Measurements from ENCODE around the gene ZNF19. TPM values are rescaled to one million over a fixed set of nuclear protein-coding genes. Genes with fewer than 3 reads are reported as not detected.

Gene ZNF19
- total RNA-seq, 1 donor from 2014 or later: 2.2 TPM

DNA sequence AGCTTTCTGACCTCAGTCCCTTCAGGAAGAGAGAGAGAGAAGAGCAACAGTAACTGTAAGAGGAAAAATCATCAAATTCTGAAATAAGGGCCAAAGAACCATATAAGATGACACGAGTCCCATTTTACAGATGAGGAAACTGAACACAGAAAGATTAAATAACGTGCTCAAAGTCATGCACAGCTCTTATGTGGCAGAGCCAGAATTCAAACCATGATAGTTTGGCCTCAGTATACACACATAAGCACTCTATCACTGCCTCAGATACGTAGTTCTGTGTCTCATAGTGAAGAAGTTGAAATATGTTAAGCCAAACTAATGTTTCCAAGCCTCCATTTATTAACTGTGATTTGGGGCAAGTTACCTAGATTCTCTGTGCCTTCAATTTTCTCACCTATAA, 1.9 kb upstream of the ZNF19 start:
- H3K36me3 ChIP-seq: no peaks in the 10 kb centered on the region
- H3K27ac ChIP-seq: no peak overlapping the region
- H3K4me3 ChIP-seq: no peak overlapping the region
- TF ChIP-seq POLR2AphosphoS5 (IDR thresholded peaks at IDR 0.05; ENCODE audit: insufficient read depth in 1 of 2, low read depth in 1 of 2) (no peak), POLR2A (IDR thresholded peaks at IDR 0.05) (no peak)
- TF ChIP-seq, protein P1, sequence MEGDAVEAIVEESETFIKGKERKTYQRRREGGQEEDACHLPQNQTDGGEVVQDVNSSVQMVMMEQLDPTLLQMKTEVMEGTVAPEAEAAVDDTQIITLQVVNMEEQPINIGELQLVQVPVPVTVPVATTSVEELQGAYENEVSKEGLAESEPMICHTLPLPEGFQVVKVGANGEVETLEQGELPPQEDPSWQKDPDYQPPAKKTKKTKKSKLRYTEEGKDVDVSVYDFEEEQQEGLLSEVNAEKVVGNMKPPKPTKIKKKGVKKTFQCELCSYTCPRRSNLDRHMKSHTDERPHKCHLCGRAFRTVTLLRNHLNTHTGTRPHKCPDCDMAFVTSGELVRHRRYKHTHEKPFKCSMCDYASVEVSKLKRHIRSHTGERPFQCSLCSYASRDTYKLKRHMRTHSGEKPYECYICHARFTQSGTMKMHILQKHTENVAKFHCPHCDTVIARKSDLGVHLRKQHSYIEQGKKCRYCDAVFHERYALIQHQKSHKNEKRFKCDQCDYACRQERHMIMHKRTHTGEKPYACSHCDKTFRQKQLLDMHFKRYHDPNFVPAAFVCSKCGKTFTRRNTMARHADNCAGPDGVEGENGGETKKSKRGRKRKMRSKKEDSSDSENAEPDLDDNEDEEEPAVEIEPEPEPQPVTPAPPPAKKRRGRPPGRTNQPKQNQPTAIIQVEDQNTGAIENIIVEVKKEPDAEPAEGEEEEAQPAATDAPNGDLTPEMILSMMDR (IDR thresholded peaks at IDR 0.05): no peak
- intact Hi-C loops (cut with DNase I): no loop called here
- no peaks in the 10 kb centered on the region for H3K4me1 ChIP-seq
- H3K9me3 ChIP-seq: no peaks in the 10 kb centered on the region
- DNase-seq (ENCODE audit: extremely low spot score in 2 of 2): no peak
- no peaks in the 10 kb centered on the region for H3K27me3 ChIP-seq

DNA sequence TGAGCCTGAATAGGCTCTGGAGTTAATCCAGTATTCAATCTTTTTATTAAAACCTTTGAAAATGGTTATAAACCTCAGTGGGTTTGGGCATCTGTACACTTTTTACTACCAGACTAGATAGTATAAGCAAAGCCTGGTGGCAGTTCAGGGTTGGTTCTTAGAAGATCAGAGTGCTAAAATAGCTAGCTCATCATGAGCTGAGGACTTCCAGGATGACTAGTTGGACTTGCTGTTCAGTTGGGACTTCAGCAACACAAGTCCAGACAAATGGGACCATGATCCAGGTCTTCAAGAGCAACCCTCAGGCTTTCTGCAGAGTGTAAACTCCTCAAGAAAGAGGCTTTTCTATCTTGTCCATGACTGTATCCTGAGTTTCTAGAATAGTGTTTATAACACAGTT, 1.2 kb upstream of the ZNF19 start:
- H3K27me3 ChIP-seq: no peaks in the 10 kb centered on the region
- H3K36me3 ChIP-seq: no peaks in the 10 kb centered on the region
- H3K27ac ChIP-seq: no peak overlapping the region
- intact Hi-C loops (cut with DNase I): no loop called here
- TF ChIP-seq, protein P1 (IDR thresholded peaks at IDR 0.05): no peak
- no peak for TF ChIP-seq POLR2AphosphoS5 (IDR thresholded peaks at IDR 0.05; ENCODE audit: insufficient read depth in 1 of 2, low read depth in 1 of 2)
- TF ChIP-seq POLR2A (IDR thresholded peaks at IDR 0.05): no peak
- no peaks in the 10 kb centered on the region for H3K9me3 ChIP-seq
- no peak for DNase-seq (ENCODE audit: extremely low spot score in 2 of 2)
- no peaks in the 10 kb centered on the region for H3K4me1 ChIP-seq
- no peak overlapping the region for H3K4me3 ChIP-seq

- intact Hi-C loops (cut with DNase I): no loop called here
- H3K27ac ChIP-seq: peak overlapping the region; percentile 84
Measured at GRCh38 chr16:71484006-71484893, 4.9 kb downstream of the ZNF19 start.

GRCh38 chr16:71482569-71482968, 6.6 kb downstream of the ZNF19 start:
- Histone ChIP-seq H3K4me3 (no peak overlapping the region), H3K27ac (no peak overlapping the region), H3K27me3 (no peaks in the 10 kb centered on the region), H3K36me3 (peaks cover 0 to 13% of the 10 kb centered on the region in 2 donors), H3K4me1 (peaks cover 5% of the 10 kb centered on the region), H3K9me3 (no peaks in the 10 kb centered on the region)
- TF ChIP-seq POLR2AphosphoS5 (IDR thresholded peaks at IDR 0.05; ENCODE audit: insufficient read depth in 1 of 2, low read depth in 1 of 2) (no peak), POLR2A (IDR thresholded peaks at IDR 0.05) (no peak)
- TF ChIP-seq, protein P1 (IDR thresholded peaks at IDR 0.05): no peak
- no peak for DNase-seq (ENCODE audit: extremely low spot score in 2 of 2)
- intact Hi-C loops (cut with DNase I): no loop called here

More at GRCh38 chr16:71484006-71484893, 4.9 kb downstream of the ZNF19 start:
- TF ChIP-seq, protein P1 (IDR thresholded peaks at IDR 0.05): no peak
- TF ChIP-seq POLR2A (IDR thresholded peaks at IDR 0.05) (peak in 1 of 2 donors; percentile 24), POLR2AphosphoS5 (IDR thresholded peaks at IDR 0.05; ENCODE audit: insufficient read depth in 1 of 2, low read depth in 1 of 2) (peak; percentile 90 to 94)
- no peaks in the 10 kb centered on the region for H3K36me3 ChIP-seq
- no peaks in the 10 kb centered on the region for H3K9me3 ChIP-seq
- peak overlapping the region; percentile 65 to 97 for H3K4me3 ChIP-seq
- peaks cover 5% of the 10 kb centered on the region for H3K4me1 ChIP-seq
- H3K27me3 ChIP-seq: no peaks in the 10 kb centered on the region
- DNase-seq (ENCODE audit: extremely low spot score in 2 of 2): peak in 1 of 2 donors; percentile 93

DNA sequence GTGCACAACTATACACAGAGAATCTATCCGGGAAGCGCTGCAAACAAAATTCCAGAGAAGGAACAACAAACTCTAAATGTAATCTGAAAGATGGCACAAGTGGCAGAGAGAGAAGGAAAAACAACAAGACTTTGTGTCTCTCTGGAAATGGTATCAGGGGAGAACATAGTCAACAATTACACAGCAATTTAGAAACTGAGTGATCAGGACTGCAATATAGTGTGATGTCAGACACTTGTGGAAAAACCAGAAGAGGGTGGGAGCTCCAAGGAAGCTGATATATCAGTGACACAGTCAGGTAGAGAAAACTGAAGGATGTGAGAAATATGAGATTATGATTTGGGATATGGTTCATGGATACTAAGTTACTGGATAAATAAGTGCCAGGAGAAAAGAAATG, 8.2 kb downstream of the ZNF19 start:
- no peaks in the 10 kb centered on the region for H3K9me3 ChIP-seq
- TF ChIP-seq, protein P1 (IDR thresholded peaks at IDR 0.05): no peak
- TF ChIP-seq POLR2AphosphoS5 (IDR thresholded peaks at IDR 0.05; ENCODE audit: insufficient read depth in 1 of 2, low read depth in 1 of 2): no peak
- TF ChIP-seq POLR2A (IDR thresholded peaks at IDR 0.05): no peak
- H3K27ac ChIP-seq: no peak overlapping the region
- no peaks in the 10 kb centered on the region for H3K27me3 ChIP-seq
- peaks cover 0 to 26% of the 10 kb centered on the region in 2 donors for H3K36me3 ChIP-seq
- H3K4me3 ChIP-seq: no peak overlapping the region
- intact Hi-C loops (cut with DNase I): no loop called here
- no peak for DNase-seq (ENCODE audit: extremely low spot score in 2 of 2)
- peaks cover 5% of the 10 kb centered on the region for H3K4me1 ChIP-seq

Data from vagina (tissue), 2 donors.